ENCODE measurements around the gene CNGB1.

CNGB1 gene

GRCh38 chr16:57888128-57888527 is 82.8 kb downstream of the CNGB1 start:
- Histone ChIP-seq H4K20me1 (ENCODE audit: insufficient read depth, low read length) (no peaks in the 10 kb centered on the region), H3K27ac (ENCODE audit: low read depth, low read length, poor library complexity, severe bottlenecking) (no peak overlapping the region), H3K79me2 (ENCODE audit: insufficient read depth, low read length) (no peaks in the 10 kb centered on the region), H3K4me3 (ENCODE audit: low read depth, low read length, poor library complexity, severe bottlenecking) (no peak overlapping the region), H3F3A (ENCODE audit: insufficient read depth, low read length) (no peaks in the 10 kb centered on the region), H3K27me3 (ENCODE audit: insufficient read depth, low read length) (0 out of 2 replicates have a peak, but pooled peaks cover 5% of the 10 kb centered on the region), H3K9me3 (ENCODE audit: low read length) (no peaks in the 10 kb centered on the region), H3K36me3 (ENCODE audit: insufficient read depth, low read length) (no peaks in the 10 kb centered on the region), H3K9me2 (ENCODE audit: low read depth, low read length) (no peaks in the 10 kb centered on the region), H3K9ac (ENCODE audit: low read length) (no peak overlapping the region), H2AFZ (ENCODE audit: low read length) (no peak overlapping the region), H3K4me2 (ENCODE audit: low read length) (no peak overlapping the region), H3K4me1 (ENCODE audit: insufficient read depth, low read length, severe bottlenecking) (no peaks in the 10 kb centered on the region)
- TF ChIP-seq EZH2 (IDR thresholded peaks at IDR 0.05; ENCODE audit: borderline replicate concordance, low read length) (no peak), CTCF (IDR thresholded peaks at IDR 0.05; ENCODE audit: low read length) (no peak)

DNA sequence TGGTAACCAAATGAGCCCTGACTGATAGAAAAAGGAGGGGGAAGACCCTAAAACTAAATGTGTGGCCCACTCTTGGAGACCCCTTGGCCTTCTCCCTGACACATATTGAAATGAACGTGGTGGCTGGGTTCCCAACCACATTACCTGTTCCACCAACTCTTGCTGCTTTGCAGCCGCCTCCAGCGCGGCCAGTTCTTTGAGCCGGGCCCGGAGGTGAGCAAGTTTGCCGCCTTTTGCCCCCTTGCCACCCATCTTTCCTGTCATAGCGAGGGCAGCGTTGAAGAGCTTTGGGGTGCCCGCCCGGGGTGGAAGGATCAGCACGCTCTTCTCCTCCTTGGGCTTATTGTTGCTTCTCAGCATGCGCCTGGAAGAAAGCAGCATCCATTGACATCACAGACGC is 83.2 kb downstream of the CNGB1 start:
- Histone ChIP-seq H3K36me3 (ENCODE audit: insufficient read depth, low read length) (no peaks in the 10 kb centered on the region), H3K79me2 (ENCODE audit: insufficient read depth, low read length) (no peaks in the 10 kb centered on the region), H3K9ac (ENCODE audit: low read length) (no peak overlapping the region), H3K27me3 (ENCODE audit: insufficient read depth, low read length) (0 out of 2 replicates have a peak, but pooled peaks cover 5% of the 10 kb centered on the region), H3K4me1 (ENCODE audit: insufficient read depth, low read length, severe bottlenecking) (no peaks in the 10 kb centered on the region), H3K9me2 (ENCODE audit: low read depth, low read length) (no peaks in the 10 kb centered on the region), H3K4me3 (ENCODE audit: low read depth, low read length, poor library complexity, severe bottlenecking) (no peak overlapping the region), H3K27ac (ENCODE audit: low read depth, low read length, poor library complexity, severe bottlenecking) (no peak overlapping the region), H3K9me3 (ENCODE audit: low read length) (no peaks in the 10 kb centered on the region), H3F3A (ENCODE audit: insufficient read depth, low read length) (no peaks in the 10 kb centered on the region), H3K4me2 (ENCODE audit: low read length) (no peak overlapping the region), H2AFZ (ENCODE audit: low read length) (no peak overlapping the region), H4K20me1 (ENCODE audit: insufficient read depth, low read length) (no peaks in the 10 kb centered on the region)
- TF ChIP-seq EZH2 (IDR thresholded peaks at IDR 0.05; ENCODE audit: borderline replicate concordance, low read length) (no peak), CTCF (IDR thresholded peaks at IDR 0.05; ENCODE audit: low read length) (no peak)

DNA sequence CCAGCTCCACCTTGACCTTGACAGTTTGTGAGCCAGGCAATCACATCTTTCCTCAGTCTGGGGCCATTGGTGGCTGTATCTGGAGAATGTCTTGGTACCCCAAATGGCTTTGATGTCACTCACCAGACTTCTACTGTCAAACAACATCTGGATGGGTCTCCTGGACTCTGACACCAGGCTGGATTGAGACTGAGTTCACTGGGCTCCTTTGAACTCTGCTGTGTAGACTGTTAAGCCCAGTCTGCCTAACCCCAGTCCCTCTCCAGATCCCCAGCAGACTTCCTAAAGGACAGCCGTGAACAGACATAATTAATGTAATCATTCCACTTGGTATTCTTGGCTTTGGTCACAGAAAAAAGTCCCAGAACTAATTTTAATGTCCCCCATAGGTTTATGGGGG is 84.5 kb downstream of the CNGB1 start:
- Histone ChIP-seq H3K9me3 (ENCODE audit: low read length) (no peaks in the 10 kb centered on the region), H4K20me1 (ENCODE audit: insufficient read depth, low read length) (no peaks in the 10 kb centered on the region), H3K9ac (ENCODE audit: low read length) (no peak overlapping the region), H3K4me1 (ENCODE audit: insufficient read depth, low read length, severe bottlenecking) (no peaks in the 10 kb centered on the region), H3K27ac (ENCODE audit: low read depth, low read length, poor library complexity, severe bottlenecking) (no peak overlapping the region), H3K79me2 (ENCODE audit: insufficient read depth, low read length) (no peaks in the 10 kb centered on the region), H3K27me3 (ENCODE audit: insufficient read depth, low read length) (0 out of 2 replicates have a peak, but pooled peaks cover 5% of the 10 kb centered on the region), H3K4me2 (ENCODE audit: low read length) (no peak overlapping the region), H2AFZ (ENCODE audit: low read length) (no peak overlapping the region), H3F3A (ENCODE audit: insufficient read depth, low read length) (no peaks in the 10 kb centered on the region), H3K4me3 (ENCODE audit: low read depth, low read length, poor library complexity, severe bottlenecking) (no peak overlapping the region), H3K9me2 (ENCODE audit: low read depth, low read length) (no peaks in the 10 kb centered on the region), H3K36me3 (ENCODE audit: insufficient read depth, low read length) (no peaks in the 10 kb centered on the region)
- TF ChIP-seq CTCF (IDR thresholded peaks at IDR 0.05; ENCODE audit: low read length) = no peak
- TF ChIP-seq EZH2 (IDR thresholded peaks at IDR 0.05; ENCODE audit: borderline replicate concordance, low read length) = no peak

Measured in OCI-LY1 (cell line).